GM19035 (cell line): ENCODE data around the gene EPDR1.
"Not testable (repeated sequence)": the region's sequence is repeated elsewhere in the genome, so short reads cannot be mapped to it uniquely, and the experiment has no call there.

Experiments used
- ATAC-seq: cut with Tn5 transposase; IDR thresholded peaks from one replicate; pipeline ENCODE4 v1.9.1; 2021; ENCODE audit not compliant: unreplicated experiment

Gene EPDR1

DNA sequence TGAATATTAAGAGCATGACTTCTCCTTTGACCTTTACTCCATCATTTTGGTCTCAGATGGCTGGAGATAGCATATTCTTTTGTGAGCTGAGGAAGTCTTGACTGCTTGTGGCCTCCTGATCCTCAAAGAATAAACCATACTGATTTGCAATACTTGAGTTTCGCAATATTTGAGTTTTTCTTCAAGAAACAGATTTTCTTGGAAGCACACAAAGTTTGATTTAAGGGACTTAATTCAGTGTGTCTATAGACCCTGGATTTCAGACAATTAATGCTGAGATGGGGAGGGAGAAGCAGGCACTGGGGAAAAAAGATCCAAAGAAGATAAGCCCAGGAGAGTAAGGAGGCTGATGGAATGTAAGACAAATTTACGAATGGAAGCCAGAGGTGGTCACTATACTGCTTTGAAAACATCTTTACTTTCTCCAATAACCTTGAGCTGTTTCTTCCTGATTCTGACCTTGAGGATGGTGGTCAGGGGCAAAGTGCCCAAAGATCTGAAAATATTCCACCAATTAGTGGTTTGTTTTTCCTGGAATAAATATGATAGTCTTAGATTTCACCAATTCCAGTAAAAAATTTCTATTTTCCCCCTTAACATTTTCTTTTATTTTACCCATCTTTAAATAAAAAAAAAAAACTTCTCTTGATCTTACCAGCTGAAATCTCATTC is 7.5 kb downstream of the EPDR1 start:
- ATAC-seq = no peak

DNA sequence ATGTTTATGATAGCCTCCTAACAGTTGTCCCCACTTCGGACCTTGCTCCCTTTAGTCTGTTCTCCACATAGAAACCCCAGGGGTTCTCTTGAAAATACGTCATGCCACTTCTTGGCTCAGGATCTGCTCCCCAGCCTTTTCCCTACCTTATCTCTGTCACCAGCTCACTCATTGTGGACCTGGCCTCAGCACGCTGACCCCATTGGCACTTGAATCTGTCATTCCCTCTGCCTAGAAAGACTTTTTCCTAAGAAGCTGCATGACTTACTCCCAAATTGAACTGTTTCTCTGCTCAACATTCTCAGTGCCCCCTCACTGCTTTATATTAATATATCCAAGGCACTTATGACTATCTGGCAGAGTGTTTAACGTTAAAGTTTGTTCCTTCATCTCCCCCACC is 8.4 kb downstream of the EPDR1 start:
- no peak for ATAC-seq

DNA sequence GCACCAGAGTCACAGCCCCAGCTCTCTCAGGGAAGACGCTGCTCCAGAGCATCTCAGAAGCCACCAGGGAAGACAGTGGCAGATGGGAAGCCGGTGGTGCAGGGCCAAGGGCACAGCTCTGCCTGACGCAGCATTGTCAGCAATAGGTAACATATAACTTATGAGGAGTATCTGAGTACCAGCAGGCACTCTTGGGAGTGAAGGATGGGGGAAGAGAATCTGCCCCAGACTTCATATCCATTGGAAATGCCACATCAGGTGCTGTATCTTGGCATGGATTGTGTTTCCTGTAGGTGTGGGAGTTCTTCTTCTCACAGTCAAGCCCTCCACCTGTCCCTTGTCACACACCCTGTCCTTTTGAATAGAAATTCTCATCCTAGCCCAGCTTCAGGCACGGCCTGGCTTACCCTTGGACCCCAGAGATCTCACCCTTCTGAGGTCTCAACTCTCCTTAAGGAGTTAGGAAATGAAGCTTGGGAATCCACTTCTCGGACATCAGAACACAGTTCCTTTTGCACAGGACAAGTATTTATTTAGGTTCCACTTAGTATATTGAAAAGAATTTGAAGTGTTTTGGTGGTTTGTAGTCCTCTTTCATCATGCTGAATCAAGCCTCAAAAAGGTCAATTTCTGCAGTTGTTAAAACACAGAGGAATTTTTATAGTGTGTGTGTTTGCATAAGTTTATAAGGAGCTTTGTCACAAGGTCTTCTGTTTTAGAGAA is 9.9 kb downstream of the EPDR1 start:
- no peak for ATAC-seq

DNA sequence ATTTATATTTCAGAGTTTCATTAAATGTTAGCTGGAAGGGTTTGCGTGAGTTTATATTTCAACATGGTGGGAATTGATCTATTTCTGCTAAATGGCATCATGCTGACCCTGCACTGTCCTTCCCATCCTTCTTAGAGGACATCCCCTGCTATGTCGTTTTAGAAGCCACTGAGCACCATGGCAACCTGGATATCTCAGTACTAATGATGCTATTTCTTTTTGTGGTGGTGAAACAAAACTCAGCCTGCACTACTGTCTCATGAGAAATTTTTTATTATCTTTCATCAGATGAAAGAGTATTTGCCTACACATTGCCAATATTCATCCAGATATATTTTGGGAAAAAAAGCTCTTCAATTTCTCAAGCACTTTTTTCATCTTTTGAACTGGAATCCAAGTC is 12.1 kb downstream of the EPDR1 start:
- no peak for ATAC-seq

DNA sequence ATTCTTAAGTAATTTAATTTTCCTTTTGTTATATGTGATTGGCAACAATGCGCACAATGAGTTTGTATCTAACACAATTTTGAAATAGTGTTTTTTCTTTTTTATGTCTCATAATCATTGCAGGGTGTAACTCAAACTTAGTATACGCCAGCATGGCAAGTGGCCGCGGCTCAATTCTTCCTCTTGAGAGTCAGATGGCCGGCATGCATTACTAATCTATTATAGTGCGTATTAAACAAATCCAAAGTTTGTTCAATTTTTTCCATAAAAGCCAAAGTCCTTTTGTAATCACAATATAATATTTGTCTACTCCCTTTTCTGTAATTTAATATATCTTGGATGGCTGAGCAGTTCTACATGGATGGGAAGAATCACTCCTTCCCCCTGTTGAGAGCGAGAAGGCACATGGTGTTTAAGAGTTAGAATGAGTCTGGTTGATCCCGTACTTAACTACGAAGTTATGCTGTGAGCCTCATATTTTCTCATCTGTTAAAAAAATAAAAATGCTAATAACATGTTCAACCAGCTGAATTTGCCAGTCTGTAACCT is 12.7 kb downstream of the EPDR1 start:
- ATAC-seq = no peak

DNA sequence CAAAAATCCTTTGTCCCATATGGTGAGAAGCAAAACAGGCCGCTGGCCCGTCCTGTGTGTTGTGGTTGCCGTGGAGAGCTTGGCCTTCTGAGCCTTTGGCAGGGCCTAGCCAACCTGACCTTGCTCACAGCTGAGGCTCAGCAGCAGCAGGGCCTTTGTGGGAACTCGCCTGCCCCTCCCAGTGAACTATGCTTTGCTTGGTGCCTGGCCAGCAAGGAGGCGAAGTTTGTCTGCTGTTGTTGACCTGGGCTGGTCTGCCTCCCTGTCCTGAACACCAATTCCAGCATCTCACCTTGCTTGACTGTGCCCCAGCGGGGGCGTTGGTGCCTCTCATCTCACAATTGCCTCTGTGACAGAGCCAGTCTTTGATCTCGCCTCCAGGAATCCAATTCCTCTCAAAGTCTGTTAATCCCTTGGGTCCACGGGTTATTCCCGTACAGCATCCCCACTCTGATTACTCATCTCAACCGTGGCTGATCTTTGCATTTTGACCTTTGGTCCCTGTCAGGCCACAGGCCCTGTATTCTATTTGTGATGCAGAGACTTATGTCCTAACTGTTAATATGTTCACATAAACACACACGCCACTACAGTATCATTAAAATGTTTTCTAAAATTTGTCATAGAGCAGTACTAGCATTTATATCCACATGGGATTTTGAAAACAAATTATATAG is 22.6 kb downstream of the EPDR1 start:
- ATAC-seq = no peak

DNA sequence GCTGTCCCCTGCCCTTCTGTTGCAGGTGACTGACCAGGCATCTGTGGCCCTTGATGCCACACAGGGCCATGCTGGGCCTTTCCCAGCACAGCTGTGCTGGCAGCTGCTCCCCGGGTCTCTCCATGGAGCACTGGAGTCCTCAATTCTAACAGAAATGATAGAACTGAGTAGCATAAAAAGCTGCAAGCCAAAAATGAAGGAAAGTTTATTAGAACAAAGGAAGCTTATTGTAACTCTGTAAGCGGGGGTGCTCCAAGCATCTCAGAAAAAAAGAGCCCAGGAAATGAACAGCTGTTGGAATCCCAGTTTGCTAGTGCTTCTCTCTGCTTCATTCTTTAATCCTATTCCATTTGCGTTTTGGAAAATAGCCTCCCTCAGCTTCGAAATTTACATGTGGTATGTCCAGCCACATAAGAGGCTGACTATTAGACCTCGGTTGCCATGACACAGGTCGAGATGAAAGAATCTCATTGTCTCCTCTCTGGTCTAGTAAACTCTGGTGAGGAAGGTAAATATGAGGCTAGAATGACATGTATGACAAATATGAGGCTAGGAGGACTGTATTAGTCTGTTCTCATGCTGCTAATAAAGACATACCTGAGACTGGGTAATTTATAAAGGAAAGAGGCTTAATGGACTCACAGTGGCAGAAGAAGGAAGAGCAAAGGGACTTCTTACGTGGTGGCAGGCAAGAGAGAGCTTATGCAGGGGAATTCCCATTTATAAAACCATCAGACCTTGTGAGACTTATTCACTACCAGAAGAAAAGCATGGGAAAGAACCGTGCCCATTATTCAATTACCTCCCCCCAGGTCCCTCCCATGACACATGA is 23.7 kb downstream of the EPDR1 start:
- no peak for ATAC-seq

GRCh38 chr7:37944737-37945054 is 24.3 kb downstream of the EPDR1 start:
- ATAC-seq = no peak

DNA sequence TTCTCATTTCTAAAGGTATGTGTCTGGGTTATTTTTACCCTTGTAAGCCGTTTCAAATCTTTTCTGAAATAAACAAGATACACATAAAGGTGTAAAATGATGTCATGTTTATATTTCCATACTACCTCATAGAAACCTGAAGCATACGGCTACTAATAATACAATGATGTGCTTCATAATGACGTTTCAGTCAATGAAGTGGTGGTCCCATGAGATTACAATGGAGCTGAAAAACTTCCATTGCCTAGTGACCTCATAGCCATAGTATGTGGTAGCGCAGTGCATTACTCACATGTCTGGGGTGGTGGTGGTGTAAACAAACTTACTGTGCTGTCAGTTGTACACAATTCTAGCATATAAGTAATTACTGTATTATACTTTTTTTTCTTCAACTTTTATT is 24.9 kb downstream of the EPDR1 start:
- no peak for ATAC-seq

DNA sequence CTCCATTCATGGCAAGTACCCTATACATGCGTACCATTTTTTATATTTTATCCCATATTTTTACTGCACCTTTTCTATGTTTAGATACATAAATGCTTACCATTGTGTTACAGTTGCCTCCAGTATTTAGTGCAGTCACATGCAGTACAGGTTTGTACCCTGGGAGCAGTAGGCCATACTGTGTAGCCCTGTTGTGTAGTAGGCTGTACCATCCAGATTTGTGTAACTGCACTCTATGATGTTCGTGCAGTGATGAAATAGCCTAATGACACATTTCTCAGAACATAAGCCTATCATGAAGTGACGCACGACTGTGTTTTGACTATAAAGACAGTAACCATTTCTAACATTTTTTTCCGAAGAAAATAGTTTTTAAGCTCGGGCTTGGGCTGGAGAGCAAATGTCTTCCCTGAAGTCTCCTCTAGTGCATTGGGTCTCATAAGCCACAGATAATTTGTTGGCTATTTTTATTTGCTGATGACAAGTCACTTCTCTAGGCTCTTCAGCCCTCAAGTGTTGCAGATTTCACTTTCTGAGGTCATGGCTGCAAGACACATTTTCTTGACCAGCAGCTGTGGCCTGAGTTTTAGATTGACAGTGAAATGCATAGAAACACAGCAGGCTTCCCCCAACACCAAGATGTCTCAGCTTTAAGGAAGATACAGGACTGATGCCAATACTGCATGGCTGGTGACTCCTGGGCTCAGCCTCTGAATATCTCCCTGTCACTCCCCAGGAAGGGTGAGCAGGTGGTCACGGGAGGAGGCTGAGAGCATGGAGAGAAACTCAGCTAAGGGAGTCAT is 26.9 kb downstream of the EPDR1 start:
- ATAC-seq = no peak

DNA sequence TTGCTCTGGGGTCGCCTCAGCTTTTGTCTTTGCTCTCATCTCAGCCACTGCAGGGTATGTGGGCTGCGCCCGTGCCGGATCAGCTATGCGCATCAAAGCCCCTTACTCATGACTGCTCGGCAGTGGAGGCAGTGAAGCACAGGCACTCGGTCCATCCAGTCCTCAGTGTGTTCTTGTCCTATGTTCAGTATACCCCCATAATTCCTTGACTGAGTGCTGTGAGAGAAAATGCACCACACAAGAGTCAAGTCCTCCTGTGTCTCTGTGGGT is 27.4 kb downstream of the EPDR1 start:
- no peak for ATAC-seq

DNA sequence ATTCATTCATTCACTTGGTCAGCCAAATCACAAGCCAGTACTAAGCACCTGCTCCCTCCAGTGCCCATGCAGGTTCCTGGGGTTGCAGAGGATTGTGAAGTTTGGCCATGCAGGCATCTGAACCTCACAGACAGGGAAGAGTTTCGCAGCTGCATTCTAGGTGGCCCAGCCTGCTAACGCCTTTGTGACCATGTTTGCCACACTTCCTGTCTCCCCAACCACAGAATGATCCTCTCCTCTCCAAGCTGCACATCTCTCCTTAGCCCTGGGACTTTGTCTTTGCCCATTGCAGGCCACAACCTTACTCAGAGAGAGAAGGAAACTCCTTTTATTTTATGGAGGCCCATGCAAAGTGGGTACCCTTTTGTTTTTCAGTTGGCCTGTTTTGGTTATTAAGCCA is 31.8 kb downstream of the EPDR1 start:
- no peak for ATAC-seq

- not testable (repeated sequence) for ATAC-seq
Measured at GRCh38 chr7:37954217-37954616, 33.8 kb downstream of the EPDR1 start.

- no peak for ATAC-seq
Measured at GRCh38 chr7:37956791-37957190, 36.4 kb downstream of the EPDR1 start.

GRCh38 chr7:37957221-37957970 is 37.0 kb downstream of the EPDR1 start:
- no peak for ATAC-seq

GRCh38 chr7:37960483-37960882 is 40.0 kb downstream of the EPDR1 start:
- no peak for ATAC-seq

- ATAC-seq = no peak
Measured at GRCh38 chr7:37961251-37961650, 40.8 kb downstream of the EPDR1 start.

GRCh38 chr7:37964196-37964595 is 43.8 kb downstream of the EPDR1 start:
- no peak for ATAC-seq

DNA sequence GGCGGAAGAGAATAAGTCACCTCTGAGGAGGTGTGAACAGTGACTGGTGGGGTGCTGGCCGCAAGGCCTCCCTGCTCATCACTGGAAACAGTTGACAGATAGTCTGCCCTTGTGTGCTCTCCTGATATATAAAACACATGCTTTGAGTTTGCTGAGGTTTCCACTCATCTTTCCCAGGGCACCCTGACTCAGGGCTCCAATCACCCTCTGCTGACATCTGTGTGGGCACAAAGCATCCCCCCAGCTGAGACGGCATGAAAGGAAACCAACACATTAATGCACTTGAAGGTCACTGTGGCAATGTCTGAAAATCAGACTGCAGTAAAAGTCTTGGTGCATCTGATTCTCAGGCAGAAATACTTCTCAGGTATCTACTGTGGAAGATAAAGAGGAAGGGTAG is 49.8 kb downstream of the EPDR1 start:
- ATAC-seq = no peak

- no peak for ATAC-seq
Measured at GRCh38 chr7:37971491-37971890, 51.1 kb downstream of the EPDR1 start.
